ENCODE data around the gene HOXB7.

HOXB7 gene

DNA sequence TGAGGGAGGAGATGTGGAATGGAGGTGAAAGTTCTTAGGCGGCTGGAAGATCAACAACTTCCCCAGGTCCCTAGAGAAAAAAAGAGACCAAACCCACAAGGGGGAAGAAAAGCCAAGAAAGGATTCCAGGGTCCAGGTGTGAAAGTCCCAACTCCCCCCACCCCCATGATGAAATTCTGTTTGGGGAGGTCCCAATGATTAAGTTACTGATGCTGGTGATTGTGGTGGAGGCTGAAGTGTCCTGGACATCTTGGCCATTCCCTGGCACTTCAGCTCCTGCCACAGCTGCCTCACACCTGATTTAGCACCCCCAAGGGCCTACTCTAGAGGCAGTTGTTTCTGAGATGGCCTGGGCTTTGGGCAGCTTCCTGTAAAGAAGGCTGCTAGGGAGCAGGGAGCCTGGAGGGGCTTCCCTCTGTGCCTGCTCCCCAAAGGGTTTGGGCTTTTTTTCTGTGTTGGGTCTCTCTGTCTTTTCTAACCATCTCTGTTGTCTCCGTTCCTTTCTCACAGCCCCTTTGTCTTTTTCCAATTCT lies 45.7 kb downstream of the HOXB7 start:
- no peak for DNase-seq

DNA sequence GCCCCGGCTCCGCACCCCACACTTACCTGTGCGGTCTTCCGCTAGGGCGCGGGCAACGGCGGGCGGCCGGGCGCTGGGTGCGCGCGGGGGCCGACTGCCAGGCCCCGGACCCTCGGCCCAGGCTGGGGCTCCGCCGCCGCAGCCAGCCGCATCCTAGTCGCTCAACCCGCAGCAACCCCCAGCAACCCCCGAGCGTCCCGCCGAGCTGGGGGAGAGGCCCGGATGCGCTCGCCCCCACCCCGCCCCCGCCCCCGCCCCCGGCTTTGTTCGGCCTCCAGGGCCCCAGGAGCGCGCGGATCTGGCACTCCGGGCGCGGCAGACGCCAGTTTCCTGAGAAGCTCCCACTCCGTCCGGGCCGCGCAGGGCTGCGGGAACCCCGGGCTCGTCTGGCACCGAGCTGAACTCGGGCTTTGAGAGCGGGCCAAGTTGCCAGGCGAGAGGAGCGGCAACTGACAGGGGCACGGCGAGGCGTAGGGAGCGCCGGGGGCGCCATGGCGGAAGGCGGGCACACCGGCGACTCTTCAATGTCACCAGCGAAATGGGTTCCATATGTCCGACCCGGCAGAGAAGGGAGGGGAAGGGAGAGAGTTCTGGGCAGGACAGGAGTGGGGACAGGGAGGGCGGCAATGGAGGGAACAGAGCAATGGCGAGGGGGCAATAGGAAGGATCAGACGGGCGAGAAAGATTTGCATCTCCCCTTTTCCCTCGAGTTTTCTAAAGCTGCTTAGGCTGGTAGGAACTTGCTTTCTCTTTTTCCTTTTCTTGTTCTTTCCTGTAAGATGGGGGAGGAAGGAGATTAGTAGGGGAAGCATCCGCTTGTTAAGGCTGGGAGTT lies 46.4 kb downstream of the HOXB7 start:
- DNase-seq, result no peak

DNA sequence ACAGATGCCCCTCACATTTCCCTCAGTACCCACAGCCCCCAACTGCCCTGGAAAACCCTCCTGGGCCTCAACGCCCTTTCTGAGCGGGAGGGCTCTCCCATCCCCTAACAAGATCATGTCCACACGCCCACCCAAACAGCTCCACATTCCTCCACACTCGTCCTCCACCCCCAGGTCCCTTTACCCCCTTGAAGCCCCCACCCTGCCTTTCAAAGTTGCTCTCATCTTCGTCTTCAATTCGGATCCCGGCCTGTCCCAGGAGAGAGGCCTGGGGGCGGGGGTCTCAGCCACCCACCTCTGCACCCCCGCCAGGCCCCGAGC lies 47.0 kb downstream of the HOXB7 start:
- no peak for DNase-seq

DNA sequence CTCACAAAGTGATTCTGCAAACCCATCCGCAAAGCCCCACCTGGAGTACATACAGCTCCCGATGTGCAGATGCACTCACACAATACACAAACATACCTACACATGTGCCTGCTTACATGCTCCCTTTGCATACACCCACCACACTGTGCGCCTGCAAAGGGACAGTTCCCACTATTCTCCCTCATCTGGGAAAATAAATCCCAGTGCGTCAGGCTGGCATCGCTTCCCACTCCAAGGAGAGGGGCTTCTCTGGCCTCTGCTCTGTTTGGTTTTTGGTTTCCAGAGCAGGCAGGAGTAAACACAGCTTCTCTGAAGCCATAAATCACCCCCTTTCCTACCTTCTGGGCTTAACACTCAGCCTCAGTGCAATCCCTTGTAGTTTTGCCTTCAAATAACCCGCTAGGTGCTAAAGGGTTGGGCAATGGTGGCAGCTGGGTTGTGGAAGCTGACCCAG lies 47.4 kb downstream of the HOXB7 start:
- no peak for DNase-seq

DNA sequence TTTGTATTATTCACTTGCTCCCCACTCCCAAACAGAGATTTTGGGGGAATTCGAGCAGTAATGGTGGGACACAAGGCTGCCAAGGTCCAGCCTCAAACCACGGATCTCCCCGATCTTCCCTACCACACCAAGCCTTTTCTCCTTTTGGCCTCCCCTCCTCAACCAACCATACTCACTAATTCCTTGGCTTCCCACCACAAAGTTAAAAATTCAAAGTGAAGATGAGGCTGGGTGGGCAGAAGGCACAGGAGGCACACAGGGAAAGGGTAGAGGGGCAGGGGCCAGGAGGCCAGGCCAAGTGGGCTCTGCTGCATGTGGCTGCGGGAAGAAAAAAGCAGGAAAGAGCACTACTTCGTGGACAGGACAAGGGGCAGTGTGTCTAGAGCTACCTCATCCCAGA lies 47.9 kb downstream of the HOXB7 start:
- no peak for DNase-seq

DNA sequence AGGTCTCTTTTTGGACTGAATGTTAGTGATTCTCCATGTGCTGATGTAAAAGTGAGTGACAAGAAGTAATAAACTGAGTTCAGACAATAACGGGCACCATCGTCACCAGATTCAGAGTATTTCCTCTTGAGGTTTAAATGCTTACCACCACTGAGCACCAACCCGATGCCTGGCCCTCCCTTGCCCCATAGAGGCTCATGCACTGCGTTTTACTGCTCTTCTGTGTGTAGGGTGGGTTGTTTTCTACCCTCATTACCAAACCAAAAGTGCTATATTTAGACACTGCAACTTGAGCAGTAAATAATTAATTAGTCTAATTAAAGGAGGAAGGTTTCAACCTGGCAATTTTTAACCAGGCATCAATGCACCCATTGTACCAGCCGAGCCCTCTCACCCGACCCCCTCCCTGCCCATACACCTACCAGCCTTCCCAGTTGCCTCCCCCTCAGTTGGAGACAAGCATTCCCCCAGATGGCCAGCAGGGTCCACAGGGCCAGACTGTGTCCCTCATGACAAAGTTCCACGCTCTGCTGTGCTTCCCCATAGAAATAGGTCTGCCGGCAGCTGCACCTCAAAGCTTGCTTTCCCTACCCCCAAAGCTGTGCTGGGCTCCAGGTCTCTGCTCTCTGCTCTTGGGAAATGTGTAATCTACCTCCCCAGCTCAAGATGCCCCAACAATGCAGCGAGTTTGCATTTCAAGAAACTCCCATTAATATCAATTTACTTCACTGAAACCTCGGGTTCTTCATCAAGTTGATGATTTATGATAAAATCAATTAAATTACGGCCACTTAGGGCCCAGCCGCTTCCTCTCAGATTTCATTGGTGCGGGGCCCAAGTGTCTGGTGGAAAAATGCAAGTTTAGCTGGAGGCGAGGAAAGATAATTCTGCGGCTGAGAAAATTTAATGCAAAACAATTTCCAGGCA lies 48.7 kb downstream of the HOXB7 start:
- DNase-seq, result no peak

DNA sequence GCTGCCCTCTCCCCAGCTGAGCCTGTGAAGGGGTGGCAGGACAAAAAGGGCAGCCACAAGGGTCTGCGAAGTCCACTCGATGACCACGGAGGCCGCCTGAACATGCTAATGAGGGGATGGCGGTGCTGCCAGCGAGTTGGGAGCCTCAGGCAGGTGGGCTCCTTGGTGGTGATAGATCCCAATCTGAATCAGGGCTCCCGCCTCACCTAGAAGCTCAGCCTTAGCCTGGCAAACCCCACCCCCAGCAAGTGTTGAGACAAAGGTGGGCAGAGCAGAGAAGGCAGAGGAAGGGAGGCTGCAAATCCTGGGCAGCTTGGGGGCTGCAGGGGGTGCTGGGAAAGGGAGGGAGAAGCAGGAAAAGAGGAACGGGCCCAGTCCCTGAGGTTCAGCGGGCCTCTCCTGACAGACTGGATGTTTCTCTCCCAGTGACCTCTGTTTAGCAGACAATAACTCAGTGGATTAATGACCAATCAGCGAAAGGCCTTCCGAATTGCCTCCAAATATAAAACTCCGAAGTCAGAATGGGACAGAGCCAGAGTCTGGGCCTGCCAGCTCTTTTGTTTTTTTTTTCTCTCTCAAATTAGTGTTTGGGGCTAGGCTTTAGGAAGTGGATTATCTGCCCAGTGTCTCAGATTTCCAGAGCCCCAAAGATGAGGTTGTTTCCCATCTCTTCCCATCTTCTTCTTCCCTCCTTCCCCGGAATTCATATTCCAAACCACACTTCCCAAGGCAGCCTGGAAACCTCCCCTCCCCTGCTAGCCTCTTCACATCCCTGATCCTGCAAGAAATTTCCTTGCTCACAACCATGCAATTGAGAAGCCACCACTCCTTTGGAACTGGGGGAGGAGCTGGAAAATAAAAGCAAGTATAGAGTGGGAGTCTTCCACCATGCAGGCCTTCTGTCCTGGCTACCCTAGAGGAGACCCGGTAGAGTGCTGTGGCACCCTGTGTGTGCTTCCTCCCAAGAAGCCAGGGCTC lies 50.7 kb downstream of the HOXB7 start:
- no peak for DNase-seq

DNA sequence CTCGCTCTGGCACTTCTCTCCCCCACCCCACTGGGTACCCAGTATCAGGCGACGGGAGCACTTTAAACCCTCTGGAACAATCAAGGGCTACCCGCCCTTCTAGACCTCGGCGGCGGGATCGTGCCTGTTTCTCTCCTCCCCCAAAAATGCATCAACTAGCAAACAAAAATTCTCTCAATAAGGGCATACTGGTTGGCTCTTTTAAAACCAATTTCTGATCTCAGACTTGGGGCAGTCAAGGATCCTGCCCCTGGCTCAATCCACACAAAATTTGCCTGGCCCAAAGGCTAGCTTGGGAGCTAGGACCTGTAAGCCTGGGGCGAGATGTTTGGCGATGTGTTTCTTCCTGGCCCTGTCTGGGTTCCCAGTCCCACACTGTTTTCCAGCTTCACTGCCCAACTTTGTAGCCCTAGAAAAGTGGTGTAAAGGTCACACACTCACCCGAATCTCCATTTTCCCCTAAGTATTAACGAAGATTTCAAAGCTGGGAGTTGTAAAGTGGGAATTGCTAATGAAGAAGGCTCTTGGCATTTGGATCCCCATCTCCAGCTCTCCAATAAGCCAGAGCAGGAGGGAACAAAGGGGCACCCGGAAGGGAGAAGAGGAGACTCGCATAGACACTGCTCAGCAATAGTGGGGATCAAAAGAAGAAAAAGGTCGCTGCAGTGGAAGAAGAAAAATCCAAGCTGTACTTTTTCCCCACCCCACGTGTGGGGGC lies 51.5 kb downstream of the HOXB7 start:
- no peak for DNase-seq

DNA sequence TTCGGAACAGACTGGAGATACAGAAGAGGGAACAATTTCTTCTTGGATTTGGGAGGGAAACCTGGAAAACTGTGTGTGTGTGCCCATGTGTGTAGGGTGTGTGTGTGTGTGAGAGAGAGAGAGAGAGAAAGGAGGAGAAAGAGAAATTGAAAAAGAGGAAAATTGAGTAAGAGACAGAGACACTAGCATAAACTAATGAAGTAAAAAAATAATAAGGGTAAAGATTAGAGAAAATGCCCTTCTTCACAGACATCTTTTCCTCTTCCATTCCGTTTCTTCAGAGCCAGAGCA lies 52.0 kb downstream of the HOXB7 start:
- DNase-seq, result no peak

DNA sequence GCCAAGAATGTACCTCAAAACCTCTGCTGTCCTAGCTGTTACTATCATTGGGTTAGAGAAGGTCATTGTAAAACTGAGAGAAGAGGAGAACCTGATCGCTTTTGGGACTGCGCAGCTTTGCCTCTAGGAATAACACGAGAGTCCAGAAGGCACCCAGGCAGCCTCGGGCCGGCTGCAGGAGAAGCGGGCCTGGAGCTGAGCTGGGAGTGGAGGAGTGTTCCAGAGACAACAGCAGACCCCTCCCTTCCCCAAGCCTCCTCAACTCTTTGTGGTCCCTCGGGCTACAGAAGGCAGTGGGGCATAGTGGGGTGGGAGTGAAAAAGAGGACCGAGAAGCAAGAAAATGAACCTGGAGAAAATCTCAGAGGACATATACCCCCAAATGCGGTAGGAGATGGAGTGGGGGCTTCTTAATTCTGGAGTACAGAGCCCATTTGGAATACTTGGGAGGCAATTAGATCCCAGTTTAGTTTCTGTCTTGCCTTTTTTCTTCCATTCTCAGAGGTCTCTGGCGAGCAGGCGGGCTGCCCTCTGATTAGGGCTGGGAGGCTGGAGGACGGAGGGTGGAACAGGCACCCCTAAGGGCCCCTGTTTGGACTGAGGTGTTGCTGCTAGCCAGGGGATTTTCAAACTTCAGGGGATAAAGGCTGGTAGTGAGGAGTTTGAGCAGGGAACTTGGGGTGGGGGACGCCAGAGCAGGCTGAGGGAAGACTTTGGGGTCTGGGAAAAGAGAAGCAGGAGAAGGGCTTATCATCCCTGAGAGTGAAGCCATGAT lies 52.6 kb downstream of the HOXB7 start:
- no peak for DNase-seq

Measured in activated CD4-positive, alpha-beta T cell treated with anti-CD3 and anti-CD28 coated beads, Interleukin-2, amount 50 U/mL, for 16 hours (primary cell).